ENCODE data around the gene MTCH1. TPM values are rescaled to one million over a fixed set of nuclear protein-coding genes. Genes with fewer than 3 reads are reported as not detected.

The MTCH1 gene
- total and polyA plus RNA-seq, 2 donors from 2014 or later = 194 to 202 TPM

DNA sequence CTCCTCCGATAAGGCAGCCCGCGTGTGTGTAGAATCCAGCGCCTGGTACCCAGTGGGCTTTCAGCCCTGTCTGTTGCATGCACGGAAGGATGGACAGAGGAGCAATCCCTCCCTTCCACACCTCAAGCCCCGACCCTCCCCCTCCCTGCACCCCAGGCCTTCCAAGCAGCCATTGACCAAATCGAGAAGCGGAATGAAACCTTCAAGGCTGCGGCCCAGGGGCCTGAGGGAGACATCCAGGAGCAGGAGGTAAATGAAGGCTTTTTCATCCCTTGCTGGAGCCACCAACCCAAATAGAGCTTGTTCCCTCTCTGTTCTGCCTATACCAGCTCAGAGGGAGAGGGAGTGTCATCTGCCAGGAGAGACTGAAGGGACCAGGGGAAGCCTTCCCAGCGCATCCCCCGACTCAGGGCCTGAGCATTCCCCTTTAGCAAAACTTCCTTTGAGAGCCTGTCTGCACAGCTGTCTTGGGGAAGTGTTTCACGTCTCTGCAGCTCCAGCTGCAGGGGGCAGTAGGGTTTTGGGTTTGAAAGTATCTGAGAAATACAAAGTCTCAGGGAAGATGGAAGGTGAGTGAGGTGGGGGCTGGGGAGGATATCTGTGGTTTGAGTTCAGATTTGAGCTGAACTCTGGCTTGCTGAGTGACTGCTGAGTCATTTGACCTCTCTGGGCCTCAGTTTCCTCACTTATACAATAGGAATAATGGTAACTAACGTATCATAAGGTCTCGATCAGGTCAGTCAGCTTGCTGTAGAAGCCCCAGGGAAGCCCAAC is 35.5 kb upstream of the MTCH1 start:
- H3K27me3 ChIP-seq (ENCODE audit: control insufficient read depth, insufficient read depth, low read length) = peaks cover 2% of the 10 kb centered on the region
- H3K4me3 ChIP-seq (ENCODE audit: low read length in 3 of 3) = no peak overlapping the region
- TF ChIP-seq CTCF (IDR thresholded peaks at IDR 0.05; ENCODE audit: borderline replicate concordance, extremely low read depth, insufficient read depth) = no peak
- no peaks in the 10 kb centered on the region for H3K9me3 ChIP-seq (ENCODE audit: control insufficient read depth in 2 of 3, insufficient read depth in 1 of 3, low read length in 3 of 3)
- intact Hi-C loops (cut with DNase I) = no loop called here
- H3K9ac ChIP-seq (ENCODE audit: low read length in 3 of 3) = no peak overlapping the region
- peaks cover 0 to 17% (median 4%) of the 10 kb centered on the region in 3 donors for H3K4me1 ChIP-seq (ENCODE audit: control insufficient read depth in 2 of 3, insufficient read depth in 2 of 3, low read depth in 1 of 3, low read length in 3 of 3)
- FAIRE-seq (no peak), DNase-seq (peak in 3 of 5 donors; percentile 29 to 59 (median 35))
- H3K27ac ChIP-seq (ENCODE audit: low read depth in 2 of 2, low read length in 2 of 2) = no peak overlapping the region
- no peaks in the 10 kb centered on the region for H3K36me3 ChIP-seq (ENCODE audit: control insufficient read depth in 2 of 3, insufficient read depth in 3 of 3, low read length in 3 of 3)

- peaks cover 2% of the 10 kb centered on the region for H3K27me3 ChIP-seq (ENCODE audit: control insufficient read depth, insufficient read depth, low read length)
- no peak for DNase-seq
- no peaks in the 10 kb centered on the region for H3K36me3 ChIP-seq (ENCODE audit: control insufficient read depth in 2 of 3, insufficient read depth in 3 of 3, low read length in 3 of 3)
- intact Hi-C loops (cut with DNase I) = no loop called here
- TF ChIP-seq CTCF (IDR thresholded peaks at IDR 0.05; ENCODE audit: borderline replicate concordance, extremely low read depth, insufficient read depth) = no peak
- H3K4me1 ChIP-seq (ENCODE audit: control insufficient read depth in 2 of 3, insufficient read depth in 2 of 3, low read depth in 1 of 3, low read length in 3 of 3) = peaks cover 0 to 17% (median 4%) of the 10 kb centered on the region in 3 donors
- peak overlapping the region in 1 of 3 donors; percentile 44 for H3K4me3 ChIP-seq (ENCODE audit: low read length in 3 of 3)
- no peak for FAIRE-seq
- peak overlapping the region in 1 of 3 donors; percentile 17 for H3K9ac ChIP-seq (ENCODE audit: low read length in 3 of 3)
- H3K27ac ChIP-seq (ENCODE audit: low read depth in 2 of 2, low read length in 2 of 2) = no peak overlapping the region
- no peaks in the 10 kb centered on the region for H3K9me3 ChIP-seq (ENCODE audit: control insufficient read depth in 2 of 3, insufficient read depth in 1 of 3, low read length in 3 of 3)
Measured at GRCh38 chr6:37020812-37021211, 34.8 kb upstream of the MTCH1 start.

GRCh38 chr6:37020381-37020780 is 34.4 kb upstream of the MTCH1 start:
- Histone ChIP-seq H3K4me1 (ENCODE audit: control insufficient read depth in 2 of 3, insufficient read depth in 2 of 3, low read depth in 1 of 3, low read length in 3 of 3) (peaks cover 0 to 17% (median 4%) of the 10 kb centered on the region in 3 donors), H3K4me3 (ENCODE audit: low read length in 3 of 3) (no peak overlapping the region), H3K27ac (ENCODE audit: low read depth in 2 of 2, low read length in 2 of 2) (no peak overlapping the region), H3K27me3 (ENCODE audit: control insufficient read depth, insufficient read depth, low read length) (peaks cover 2% of the 10 kb centered on the region), H3K36me3 (ENCODE audit: control insufficient read depth in 2 of 3, insufficient read depth in 3 of 3, low read length in 3 of 3) (no peaks in the 10 kb centered on the region), H3K9ac (ENCODE audit: low read length in 3 of 3) (no peak overlapping the region), H3K9me3 (ENCODE audit: control insufficient read depth in 2 of 3, insufficient read depth in 1 of 3, low read length in 3 of 3) (no peaks in the 10 kb centered on the region)
- DNase-seq (peak in 3 of 5 donors; percentile 28 to 87 (median 29)), FAIRE-seq (no peak)
- intact Hi-C loops (cut with DNase I) = no loop called here
- no peak for TF ChIP-seq CTCF (IDR thresholded peaks at IDR 0.05; ENCODE audit: borderline replicate concordance, extremely low read depth, insufficient read depth)
